Stomach (tissue), 4 donors: Measurements from ENCODE around the gene CARS1.

Experiments used
- CTCF ChIP-seq, 7 experiments: fragments of 450-650 bp in 4 of 7; fragments of 200-600 bp in 3 of 7; sonication (generic) in 3 of 7; IDR thresholded peaks; one replicate each; pipeline ENCODE4 v1.5.1; 2016 to 2019; ENCODE audit warnings: antibody characterized with exemption in 7 of 7, control low read depth in 2 of 7, mild to moderate bottlenecking in 1 of 7
- EP300 ChIP-seq: sonication (generic); formaldehyde crosslinking; IDR thresholded peaks from one replicate; pipeline ENCODE4 v1.6.1; 2017; ENCODE audit warnings: antibody characterized with exemption
- POLR2A ChIP-seq, 4 donors: fragments of 450-650 bp; IDR thresholded peaks; one replicate each; pipeline ENCODE4 v1.6.1; 2016; ENCODE audit warnings: antibody characterized with exemption in 4 of 4, control low read depth in 2 of 4, mild to moderate bottlenecking in 1 of 4, moderate library complexity in 1 of 4
- POLR2AphosphoS5 ChIP-seq, 3 donors: sonication (generic); formaldehyde crosslinking; IDR thresholded peaks; one replicate each; pipeline ENCODE4 v1.6.1; 2016; ENCODE audit warnings: antibody characterized with exemption in 3 of 3

- no peak for TF ChIP-seq CTCF (IDR thresholded peaks at IDR 0.05)
- no peak for TF ChIP-seq POLR2AphosphoS5 (IDR thresholded peaks at IDR 0.05)
- no peak for TF ChIP-seq POLR2A (IDR thresholded peaks at IDR 0.05)
- TF ChIP-seq EP300 = no peak
These were observed 104.9 kb downstream of the CARS1 start for GRCh38 chr11:2952290-2952689.
